Central memory CD4-positive, alpha-beta T cell (primary cell): Measurements from ENCODE around the gene ZBTB42.

Experiments
- DNase-seq: peaks from one replicate; pipeline ENCODE4 v3.0.0; 2022

ZBTB42 gene

DNA sequence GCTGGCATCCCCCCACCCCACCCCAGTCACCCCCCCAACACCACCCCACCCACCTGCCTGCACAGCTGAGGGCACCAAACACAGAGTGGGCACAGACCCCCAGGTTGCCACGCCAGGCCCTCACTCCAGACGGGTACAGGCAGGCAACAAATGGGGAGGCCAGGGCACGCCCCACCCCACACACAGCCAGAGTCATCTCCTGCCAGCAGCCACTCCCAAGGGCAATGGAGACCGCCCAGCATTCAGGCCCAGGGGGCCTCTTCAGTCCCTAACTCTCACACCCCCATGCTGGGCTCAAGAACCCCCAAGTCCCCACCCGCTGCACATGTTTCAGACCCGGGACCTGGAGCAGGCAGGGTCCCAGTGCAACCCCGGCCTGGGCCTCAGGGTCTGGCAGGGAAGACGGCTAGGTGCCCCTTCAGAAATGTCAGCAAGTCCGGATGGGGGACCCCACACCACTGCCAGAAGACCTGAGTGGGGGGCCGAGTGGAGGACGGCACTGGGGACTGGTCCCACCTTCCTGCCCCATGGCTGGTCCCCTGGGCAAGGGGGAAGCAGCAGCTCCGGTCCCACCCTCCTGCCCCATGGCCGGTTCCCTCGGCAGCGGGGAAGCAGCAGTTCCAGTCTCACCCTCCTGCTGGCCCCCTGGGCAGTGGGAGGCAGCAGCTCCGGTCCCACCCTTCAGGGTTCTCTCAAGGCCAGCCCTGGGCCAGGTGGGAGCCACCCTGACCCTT lies 17.2 kb upstream of the ZBTB42 start:
- no peak for DNase-seq

DNA sequence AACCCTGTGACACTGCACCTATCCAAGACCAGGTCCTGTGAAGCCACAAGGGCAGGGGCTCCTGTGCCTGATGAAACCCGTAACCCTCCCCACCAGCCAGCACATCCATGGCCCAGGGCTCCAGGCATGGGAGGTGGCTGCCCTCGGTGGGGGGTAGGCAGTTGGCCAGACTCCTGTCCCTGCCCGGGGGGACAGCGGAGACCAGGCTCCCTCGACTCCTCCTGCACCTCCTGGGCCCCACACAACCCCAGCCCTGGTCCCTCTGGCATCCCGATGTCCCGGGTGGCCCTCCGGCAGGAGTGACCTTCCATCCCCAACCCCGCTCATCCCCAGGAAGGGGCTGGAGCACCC lies 16.7 kb upstream of the ZBTB42 start:
- DNase-seq = no peak

DNA sequence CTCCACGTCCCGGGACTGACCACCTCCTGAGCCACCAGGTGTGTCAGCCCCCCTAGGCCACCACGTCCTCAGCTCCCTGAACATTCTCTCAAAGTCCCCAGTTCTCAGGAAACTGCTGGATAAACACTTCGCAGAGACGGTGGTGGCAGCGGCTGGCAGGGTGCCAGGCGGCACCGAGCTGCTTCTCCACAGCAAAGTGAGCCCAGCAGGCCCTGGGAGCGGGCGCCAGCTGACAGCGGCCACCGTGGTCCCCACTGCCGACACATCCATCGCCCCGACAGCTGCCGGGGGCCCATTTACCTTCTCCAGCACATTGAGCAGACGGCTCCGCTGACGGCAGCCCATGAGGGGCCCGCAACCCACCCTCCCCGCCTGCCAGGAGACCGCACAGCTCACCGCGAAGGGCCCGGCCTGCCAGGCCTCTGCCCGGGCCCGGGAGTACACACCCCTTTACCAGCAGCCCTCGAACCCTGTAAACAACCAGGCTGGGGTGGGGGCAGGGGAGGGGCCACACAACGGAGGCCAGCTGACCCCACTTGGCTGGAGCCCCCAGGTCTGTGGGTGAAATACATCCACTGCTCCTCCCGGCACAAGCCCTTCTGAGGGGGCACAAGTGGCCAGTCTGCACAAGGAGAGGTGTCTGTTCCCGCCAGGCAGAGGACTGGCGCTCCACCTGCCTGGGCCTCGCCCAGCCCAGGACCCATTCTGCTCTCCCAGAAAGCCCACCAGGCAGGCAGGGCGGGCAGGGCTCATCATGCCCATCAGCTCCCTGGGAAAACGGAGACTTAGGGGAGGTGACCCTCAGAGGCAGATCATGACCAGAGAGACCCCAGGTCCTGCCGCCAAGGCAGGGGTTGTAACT lies 15.8 kb upstream of the ZBTB42 start:
- no peak for DNase-seq

DNA sequence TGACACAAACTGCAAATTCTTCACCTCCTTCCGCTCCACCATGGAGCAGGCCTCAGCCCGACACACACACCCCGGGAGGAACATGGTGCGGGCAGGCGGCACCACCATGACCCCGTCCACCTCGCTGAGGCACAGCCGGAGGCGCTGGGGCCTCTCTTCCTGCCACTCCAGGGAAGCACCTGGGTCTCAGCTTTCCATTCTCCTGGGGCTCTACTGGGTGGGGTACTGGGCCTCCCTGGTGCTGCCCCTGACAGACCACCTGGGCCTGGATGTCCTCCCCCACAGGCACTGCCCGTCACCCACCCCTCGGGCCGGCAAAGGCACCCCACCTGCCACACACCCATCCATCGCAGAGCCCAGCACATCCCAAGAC lies 15.2 kb upstream of the ZBTB42 start:
- DNase-seq = no peak

DNA sequence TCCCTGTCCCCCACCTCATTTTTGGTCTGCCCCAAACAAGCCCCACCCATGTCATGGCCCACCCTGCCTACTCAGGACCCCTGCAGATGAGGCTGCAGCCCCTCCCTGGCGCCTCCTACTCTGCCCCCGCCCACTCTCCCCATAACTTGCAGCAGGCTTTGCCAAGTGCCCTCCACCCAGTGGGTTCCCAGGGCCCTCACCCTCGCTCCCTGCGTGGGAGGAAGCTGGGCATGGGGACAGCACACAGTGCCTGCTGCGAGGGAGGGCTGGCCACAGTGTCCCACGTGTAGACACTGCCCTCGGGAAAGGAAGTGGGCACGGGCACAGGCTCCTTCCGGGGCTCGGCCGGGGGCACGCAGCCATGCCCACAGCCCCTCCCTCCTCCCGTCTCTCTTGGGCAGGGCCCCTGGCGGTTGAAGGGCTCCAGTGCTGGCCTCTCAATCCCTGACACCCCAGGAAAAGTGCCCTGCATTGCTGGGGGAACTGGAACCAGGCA lies 14.8 kb upstream of the ZBTB42 start:
- DNase-seq = no peak

DNA sequence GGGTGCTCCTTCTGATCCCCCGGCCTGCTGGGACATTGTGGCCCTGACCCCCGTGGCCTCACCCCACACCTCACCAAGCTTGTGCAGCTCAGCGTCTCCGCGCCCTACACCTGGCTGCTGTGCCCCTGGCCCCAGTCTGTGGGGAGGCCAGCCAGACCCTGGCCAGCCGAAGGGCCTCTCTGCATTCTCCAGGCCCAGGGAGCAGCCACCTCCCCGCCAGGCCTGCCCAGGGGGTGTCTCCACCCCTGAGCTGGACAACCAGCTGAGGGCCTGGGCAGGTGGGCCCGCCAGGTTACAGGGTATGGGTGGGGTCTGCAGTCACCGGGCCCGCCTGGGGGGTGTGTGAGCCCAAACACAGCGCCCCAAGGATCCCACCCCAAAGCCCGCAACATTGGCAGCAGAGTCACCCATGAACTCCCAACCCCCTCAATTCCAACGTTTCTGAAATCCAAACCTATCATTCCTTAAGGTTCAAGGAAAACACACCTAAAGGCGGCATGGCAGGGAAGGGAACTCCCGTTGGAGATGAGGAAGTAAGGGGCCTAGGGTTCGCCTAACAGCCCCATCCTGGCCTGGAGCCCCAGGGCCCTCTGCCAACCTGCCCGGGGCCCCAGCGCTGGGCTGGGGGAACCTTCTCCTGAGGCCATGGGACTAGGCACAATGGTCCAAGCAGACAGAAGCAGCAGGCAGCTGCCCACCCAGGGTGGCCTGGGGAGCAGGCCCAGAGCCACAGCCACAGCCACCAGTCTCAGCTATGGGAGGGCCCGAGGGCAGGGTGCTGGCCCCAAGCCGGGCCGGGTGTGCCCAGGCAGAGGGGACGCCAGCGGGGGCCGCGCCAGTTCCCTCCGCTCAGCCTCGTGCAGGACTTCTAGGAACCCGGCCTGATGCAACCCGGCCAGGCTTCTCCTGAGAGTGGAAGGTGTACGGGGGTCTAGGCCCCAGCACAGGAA lies 13.9 kb upstream of the ZBTB42 start:
- no peak for DNase-seq

DNA sequence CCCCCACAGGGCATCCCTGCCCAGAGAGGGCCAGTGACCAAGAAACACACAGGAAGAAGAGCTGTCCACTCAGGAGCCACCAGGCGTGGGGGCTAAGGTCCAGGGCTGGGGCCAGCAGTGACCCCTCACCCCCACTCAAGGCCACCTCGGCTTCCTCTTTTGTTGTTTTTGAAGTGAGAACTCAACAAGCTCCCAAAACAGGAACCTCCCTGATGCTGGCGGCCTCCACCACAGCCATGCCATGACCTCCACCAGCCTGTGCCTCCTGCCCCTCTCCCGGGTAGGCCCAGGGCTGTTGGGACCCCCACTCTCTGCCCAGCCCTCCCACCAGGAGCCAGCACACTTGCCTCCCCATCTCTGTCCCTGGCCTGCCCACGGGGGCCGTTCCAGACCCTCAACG lies 13.2 kb upstream of the ZBTB42 start:
- DNase-seq = no peak

DNA sequence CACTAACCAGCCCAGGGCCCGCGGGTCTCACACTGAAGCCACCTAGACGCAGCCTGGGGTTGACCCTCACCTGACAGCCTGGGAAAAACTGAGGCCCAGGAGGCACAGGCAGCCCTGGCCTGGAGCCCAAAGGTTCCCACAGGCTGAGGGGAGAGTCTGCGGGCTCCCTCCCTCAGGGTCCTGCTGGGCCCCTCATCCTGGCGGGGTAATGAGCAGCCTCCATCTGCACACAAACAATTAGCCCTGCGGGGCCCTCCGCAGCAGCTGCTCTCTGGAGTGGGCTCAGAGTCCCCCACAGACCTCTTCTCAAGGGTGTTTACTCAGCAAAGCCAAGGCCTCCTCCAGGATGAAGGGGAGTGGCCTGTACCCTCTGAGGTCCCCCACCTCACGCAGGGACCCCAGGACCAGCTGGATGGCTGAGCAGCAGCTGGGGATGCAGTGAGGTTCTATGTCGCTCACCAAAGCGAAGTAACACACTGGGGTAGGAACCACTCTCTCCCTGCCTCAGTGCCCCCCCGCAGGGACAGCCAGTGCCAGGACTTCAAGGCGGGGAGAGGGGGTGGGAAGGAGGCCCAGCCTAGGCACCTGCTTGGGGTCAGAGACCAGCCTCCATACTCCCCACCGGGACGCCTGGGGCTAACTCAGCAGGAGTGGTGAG lies 12.6 kb upstream of the ZBTB42 start:
- DNase-seq = no peak

DNA sequence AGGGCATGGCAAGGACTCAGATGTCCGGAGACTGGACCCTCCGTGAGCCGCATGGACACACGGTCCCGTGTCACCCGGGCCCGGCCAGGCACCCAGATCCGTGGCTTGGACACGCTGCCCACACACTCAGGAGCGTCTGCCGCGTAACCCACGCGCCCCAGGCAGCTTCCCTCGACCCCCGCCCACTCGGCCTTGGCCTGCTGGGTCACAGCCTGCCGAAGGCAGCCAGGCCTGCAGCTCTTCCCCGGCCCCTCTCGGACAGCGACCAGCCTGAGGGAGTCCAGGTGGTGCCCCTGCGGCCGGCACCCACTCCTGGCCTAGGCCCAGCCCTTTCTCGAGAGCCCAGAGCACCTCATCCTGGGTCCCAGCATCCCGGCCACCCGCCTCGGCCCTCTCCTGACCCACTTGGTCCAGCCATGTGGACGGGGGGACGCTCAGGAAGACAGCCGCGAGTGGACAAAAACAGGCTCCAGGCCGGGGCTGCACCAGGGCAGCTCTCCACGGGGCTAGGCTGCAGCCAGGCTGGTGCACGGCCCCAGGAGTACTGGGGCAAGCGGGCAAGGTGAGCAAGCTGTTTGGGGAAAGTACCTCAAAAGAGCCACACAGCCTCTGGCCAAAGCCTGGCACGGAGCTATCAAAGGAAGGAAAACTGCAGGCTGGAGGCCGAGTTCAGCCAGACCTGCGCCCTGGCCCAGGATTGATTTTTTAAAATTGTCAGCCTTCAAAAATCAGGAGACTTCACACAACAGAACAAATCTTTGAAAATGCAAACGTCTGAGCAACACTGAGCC lies 11.8 kb upstream of the ZBTB42 start:
- DNase-seq = no peak

DNA sequence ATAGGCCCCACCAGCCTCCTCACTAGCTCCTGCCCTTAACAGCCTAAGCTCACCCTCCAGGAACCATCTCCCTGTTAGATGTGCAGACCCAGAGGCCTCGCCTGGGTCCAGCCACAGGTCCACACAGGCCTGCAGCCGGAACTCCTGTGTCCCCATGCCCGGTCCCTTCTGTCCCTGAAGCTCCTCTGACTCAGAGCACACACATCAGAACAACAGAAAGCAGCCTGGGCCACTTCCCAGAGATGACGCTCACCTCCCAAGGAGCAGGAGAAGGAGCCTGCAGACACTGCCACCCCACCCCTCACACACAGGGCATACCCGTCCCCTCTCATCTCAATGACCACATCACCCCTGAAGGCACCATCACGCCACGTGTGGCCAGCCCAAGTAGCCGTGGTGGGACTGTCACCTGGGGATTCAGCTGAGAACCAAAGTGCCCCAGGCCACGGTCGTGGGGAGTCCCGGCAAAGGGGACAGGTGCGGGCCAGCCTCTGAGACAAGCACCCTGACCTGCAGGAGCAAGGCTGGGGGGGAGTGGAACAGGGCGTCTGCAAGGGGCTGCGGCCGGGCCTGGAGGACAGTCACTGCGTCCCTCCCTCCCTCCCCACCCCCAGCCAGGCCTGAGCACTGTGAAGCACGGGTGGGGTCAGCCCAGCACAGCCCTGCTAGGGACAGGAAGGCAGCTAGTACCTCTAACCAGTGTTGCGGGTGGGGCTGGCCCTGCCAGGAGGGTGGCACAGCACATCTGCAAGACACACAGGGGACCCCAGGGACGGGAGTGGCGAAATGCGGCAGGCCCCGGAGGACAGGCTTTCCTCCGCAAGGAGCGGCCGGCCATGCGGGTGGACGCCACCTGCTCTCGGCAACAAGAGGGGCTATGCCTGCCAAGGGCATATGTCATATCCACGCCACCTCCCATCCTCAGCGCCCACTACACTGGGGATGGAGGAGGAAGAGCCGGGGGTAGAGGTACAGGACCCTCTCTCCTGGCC lies 10.9 kb upstream of the ZBTB42 start:
- no peak for DNase-seq

DNA sequence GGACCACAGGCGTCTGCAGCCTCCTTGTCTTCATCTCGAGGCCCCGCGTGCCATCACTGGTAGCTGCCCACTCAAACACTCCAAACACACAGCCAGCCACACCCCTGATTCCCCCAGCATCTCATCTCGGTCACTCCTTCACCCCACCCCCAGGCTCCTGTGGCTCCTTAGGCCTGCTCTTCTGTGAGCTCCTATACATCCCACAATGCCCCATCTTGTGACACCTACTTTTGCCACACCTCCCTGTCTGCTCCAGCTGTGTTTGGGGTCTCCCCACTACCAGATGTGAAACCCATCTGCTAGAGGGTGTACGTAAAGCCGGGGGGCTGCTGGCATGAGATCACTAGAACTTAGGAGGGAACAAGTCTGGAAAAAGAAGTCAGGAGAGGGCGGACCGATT lies 9.5 kb upstream of the ZBTB42 start:
- no peak for DNase-seq

DNA sequence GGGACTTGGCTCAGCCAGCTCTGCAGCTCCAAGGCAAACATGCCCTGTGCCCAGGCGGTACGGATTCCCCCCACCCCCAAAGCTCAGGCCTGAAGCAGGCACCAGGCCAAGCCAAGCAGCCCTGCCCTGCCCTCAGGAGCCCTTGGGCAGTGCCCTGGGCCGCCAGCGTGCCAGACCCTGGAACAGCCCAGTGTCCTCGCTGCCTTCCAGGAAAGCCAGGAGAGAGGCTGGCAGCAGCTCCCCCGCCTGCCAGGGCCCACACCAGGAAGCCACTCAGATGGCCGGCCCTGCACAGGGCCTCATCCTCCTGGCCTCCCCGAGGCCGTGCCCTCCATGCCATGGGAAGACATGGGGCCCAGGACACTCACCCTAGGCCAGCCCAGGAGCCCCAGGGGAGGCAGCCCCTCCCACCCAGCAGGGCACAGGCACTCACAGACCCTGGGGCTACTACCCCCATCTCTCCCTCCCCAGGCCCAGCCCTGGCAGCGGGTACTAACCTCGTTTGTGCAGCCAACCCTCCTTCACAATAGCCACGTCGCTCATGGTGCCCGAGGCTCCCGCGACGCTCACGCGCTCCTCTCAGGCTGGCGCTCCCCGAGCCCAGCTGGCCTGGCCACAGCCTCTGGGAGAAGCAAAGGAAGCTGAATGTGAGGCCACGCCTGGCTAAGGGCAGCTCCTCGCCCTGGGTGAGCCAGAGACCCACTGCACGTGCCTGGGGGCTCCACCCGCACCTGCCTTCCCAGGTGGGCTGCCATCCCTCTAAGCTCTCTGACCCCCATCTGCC lies 8.6 kb upstream of the ZBTB42 start:
- DNase-seq = no peak

DNA sequence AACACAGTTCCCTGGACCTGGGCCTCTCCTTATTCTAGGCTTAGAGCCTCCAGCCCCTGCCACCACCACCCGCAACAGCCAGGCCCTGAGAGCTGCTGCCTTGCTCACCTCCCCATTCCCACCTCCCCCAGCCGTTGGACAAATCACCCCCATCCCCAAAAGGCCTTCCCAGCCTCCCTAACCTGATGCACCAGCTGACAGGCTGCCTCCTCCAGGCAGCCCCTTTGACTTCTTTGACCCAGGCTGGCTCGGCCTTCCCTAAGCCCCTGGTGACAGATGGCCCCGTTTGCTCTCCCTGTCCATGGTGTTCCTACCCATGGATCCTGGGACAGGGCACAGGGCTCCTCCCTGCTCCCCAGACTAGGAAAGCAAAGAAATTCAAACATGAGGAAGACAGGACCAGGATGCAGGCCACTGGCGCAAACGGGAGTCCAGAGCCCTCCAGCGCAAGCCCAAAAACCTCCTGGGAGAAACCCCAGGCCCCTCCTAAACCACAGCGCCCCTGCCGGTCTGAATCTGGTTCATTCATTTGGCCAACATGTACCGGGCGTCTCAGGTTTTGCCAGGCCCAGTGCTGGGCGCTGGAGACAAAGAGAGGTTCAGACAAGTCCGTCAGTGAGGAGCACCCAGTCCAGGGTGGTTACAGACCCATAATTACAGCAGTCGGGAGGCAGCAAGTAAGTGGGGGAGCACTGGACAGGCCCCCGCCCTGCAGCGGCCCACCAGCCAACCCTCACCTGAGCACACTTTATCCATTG lies 7.8 kb upstream of the ZBTB42 start:
- DNase-seq = no peak

DNA sequence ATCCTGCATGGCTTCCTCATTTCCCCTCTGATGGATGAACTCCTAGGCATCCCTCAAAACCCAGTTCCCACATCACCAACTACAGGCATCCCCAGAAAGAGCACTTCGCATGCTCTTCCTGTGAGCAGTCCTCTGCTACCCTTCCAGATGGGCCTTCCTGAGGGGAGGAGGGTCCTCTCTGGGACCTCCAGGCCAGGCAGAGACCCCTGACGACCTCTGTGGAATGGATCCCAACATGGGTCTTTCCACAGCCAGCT lies 7.3 kb upstream of the ZBTB42 start:
- no peak for DNase-seq

DNA sequence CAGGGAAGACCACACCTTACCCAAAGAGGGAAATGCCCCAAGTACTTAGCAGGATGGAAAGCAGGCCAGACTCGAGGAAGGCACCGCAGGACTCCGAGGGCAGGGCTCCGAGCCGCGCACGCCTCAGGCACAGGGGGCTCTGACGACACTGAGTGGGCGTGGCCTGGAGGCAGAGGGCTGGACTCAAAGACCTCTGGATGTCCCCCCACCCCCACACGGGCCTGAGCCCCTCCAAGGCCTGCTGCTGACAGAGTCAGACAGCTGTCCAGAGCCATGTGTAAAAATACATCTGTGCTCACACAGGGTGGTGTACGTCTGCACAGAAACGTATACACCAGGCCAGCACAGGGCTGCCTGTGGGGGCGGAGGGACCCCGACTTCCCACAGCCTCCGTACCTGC lies 6.8 kb upstream of the ZBTB42 start:
- DNase-seq = no peak

DNA sequence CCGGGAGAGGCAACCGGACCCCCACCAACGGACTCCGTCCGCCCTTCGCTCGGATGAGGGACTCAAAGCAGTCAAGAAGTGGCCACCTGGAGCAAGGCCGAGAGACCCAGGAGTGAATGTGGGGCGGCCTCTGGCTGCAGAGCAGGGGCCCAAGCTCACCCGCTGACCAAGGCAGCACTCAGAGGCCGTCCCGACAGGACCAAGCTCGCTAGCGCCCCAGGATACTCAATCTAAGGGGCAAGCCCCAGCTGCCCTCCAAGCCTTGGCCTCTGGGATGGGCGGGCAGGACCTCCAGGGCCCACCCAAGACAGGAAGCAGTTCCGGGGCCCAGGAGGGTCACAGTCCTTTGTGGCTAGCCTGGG lies 6.3 kb upstream of the ZBTB42 start:
- no peak for DNase-seq

DNA sequence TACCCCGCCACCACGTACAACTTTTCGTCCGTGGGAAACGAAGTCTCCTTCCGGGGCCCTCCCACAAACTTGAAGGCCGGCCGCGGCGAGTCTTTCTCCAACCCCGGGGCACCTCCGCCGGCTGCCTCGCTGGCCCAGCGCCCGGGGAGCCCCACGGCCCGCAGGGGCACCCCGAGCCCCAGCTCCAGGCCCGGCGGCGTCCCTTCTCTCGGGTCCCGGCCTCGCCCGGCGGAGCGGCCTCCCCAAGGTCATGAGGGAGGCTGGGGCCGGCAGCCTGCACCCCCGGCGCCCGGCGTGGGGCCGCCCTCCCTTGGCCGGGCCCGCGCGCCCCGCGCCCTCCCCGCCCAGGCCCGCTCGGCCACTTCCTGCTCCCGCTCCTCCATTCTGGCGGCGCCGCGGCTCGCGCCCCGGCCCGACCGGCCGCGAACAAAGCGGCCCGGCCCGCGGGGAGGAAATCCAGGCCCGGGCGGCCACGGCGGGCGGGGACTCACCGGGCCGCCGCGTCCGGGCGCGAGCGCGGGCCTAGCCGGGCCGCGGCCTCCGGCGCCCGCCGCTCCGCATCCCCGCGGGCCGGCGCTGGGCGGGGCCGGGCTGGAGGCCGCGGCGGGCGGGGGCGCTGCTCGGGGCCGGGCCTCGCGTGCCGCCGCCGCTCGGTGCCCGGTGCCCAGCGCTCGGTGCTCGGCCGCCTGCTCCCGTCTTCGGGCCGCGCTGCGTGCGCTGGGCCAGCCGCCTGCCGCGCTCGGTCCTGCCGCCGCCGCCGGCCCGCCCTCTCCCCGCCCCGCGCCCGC lies 5.7 kb upstream of the ZBTB42 start, which contains the start of gene AKT1:
AKT1 (minus strand) TSS at position 756 of the 788 bp plus-strand sequence. CDS start 3,105 bp downstream, outside the sequence.
- no peak for DNase-seq
